Retinal pigment epithelial cell (primary cell): Measurements from ENCODE around the gene RBM19.

Source experiments
- DNase-seq: peaks from one replicate; pipeline ENCODE4 v3.0.0-alpha.2; 2010; ENCODE audit warnings: low read depth
- H3K4me3 ChIP-seq: 2 replicates; pipeline ENCODE4 v1.5.1; 2011; ENCODE audit warnings: mild to moderate bottlenecking, low read length, control low read depth, moderate library complexity
- TF ChIP-seq, protein P1 (sequence below): conservative IDR thresholded peaks from 2 replicates; pipeline ENCODE4 v1.5.1; 2011; ENCODE audit warnings: low read depth, low read length, control low read depth, inconsistent platforms

Gene RBM19

DNA sequence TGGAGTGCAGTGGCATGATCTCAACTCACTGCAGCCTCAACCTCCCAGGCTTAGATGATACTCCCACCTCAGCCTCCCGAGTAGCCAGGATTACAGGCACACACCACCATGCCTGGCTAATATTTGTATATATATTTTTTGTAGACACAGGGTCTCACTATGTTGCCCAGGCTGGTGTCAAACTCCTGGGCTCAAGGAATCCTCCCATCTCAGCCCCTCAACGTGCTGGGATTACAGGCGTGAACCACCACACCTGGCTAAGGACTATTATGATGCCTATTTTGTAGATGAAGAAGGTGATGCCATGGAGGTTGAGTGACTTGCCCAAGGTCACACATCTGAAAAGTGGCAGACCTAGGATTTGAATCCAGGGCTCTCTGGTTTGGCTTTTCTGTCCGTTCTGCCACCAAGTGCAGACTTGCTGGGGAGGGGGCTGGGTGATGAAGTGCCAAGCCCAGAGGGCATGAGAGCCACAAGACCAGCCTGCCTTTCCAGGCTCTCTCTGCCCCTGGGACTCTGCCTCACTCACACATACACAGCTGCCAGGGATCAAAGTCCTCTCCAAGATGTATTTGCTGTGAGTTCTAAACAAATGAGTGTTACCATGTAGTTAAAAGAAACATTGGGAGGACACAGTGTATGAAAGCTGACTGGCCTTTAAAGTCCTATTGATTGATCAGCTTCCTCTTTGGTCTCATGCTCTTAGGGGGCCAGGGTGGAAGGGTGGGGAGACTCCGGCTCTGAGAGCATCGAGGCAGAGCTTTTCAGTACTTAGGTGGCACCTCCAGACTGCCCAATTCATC, 21.3 kb upstream of the RBM19 start:
- no peak overlapping the region for H3K4me3 ChIP-seq
- no peak for DNase-seq
- TF ChIP-seq, protein P1, sequence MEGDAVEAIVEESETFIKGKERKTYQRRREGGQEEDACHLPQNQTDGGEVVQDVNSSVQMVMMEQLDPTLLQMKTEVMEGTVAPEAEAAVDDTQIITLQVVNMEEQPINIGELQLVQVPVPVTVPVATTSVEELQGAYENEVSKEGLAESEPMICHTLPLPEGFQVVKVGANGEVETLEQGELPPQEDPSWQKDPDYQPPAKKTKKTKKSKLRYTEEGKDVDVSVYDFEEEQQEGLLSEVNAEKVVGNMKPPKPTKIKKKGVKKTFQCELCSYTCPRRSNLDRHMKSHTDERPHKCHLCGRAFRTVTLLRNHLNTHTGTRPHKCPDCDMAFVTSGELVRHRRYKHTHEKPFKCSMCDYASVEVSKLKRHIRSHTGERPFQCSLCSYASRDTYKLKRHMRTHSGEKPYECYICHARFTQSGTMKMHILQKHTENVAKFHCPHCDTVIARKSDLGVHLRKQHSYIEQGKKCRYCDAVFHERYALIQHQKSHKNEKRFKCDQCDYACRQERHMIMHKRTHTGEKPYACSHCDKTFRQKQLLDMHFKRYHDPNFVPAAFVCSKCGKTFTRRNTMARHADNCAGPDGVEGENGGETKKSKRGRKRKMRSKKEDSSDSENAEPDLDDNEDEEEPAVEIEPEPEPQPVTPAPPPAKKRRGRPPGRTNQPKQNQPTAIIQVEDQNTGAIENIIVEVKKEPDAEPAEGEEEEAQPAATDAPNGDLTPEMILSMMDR = no peak

DNA sequence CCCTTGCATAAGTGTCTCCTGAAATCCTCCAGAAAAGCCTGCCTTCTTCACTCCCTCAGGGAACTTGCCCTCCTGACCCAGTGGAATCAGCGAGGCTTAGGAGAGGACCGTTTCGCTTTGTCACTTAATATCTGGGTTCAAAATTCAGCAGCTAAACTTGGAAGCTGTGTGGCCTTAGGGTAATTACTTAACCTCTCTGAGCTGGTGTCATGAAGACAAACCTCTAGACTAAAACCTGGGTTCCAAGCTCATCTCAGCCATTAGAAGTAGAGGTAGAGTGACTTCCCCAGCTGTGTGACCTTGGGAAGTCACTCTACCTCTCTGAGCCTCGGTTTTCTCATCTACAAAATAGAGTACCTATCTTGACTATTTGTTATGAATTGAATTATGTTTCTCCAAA, 18.3 kb upstream of the RBM19 start:
- no peak overlapping the region for H3K4me3 ChIP-seq
- TF ChIP-seq, protein P1 = no peak
- no peak for DNase-seq

DNA sequence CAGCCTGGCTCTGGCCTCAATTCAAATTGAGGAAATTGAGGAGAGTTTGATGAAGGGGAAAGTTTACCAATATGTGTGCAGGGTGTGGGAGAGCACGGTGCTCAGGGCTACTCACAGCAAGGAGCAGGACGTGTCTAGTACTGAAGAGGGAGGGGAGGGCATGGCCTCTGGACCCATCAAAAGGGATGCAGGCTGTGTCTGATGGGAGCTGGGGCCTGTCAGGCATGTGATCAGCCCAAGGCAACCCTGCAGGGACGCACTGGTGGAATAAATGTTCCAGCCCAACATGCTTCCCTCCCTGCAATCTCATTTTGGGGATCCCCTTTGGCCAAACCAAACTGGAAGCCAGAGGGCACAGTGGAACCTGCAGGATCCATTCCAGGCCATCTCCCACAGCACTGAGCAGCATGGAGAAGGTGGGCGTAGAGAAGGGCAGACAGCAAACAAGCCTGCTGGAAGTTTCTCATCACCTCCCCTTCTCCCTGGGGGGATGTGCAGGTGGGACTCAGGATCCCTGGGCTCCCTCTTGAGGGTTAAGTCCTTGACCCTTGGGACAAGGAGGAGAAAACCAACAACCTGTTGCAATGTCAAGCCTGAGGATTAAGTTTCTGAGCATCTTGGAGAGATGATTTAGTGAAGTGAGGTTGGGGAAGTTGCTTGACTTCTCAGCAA, 17.8 kb upstream of the RBM19 start:
- DNase-seq = no peak
- TF ChIP-seq, protein P1 = no peak
- H3K4me3 ChIP-seq = no peak overlapping the region

DNA sequence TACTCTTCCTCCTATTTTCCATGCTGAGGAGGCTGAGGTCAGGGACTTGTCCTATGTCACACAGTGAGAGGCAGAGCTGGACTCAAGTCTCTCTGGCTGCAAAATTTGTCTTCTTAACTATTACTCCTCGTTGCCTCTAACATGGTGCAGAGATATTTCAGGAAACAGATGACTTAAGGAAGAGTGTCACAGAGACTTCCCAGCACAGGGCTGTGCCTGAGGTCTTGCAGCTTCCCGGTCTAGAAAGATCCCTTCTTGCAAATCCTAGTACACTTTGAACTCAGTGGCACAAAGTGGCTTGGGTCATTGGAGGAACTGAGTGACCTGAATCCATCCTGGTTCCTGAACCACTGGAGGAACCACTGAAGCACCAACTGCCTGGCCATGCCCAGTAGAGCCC, 17.1 kb upstream of the RBM19 start:
- no peak overlapping the region for H3K4me3 ChIP-seq
- DNase-seq = no peak
- TF ChIP-seq, protein P1 = no peak

DNA sequence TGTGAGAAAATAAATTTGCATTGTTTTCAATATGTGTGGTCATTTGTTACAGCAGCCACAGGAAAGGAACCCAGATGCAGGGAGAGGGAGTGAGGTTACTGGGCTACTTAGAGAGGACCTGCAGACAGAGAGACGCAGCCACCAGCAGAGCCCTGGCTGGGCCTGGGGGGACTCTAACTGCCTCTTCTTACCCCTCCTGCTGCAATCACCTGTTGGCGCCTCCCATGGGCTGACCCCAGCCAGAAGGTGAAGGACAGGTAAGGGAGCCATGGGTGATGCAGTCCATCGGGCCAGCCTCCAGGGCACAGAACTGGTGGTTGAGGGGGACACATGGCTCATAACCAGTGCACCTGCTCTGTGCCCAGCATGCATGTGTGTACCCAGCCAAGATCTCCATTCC, 15.8 kb upstream of the RBM19 start:
- TF ChIP-seq, protein P1 = no peak
- no peak for DNase-seq
- no peak overlapping the region for H3K4me3 ChIP-seq

DNA sequence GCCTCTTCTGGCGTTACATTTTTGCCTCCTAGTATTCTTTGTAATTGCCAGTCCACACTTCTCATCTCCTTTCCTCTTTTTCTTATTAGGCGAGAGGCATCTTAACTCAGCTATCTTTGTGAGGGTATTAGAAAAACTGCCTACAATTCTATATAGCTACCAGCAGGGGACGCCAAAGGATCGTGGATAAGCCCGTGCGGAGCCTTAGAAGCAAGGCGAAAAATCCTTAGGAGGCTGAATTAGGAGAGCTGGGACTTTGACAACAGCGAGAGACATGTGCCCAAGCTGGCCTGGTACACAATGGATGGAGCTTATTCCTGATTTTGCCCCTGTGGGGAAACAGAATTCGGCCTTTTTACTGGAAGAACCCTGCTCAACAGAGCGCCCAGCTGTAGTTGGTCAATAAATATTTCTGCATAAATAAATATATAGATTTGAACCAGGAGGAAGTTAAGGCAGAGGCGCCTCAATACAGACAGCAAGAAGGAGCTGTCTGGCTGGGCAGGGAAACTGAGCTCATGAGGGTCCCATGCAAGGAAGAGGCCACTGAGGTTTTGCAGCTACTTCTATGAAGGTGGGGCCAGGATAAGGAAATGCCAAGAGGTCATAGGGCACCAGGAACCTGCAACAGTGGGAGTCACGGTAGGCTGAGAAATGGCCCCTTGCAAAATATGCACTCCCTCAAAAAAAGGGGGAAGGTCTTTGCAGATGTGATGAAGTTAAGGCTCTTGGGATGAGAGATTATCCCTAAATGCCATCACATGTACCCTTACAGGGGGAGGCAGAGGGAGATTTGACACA, 14.6 kb upstream of the RBM19 start:
- TF ChIP-seq, protein P1 = peak; percentile 96
- DNase-seq = peak; percentile 13
- H3K4me3 ChIP-seq = no peak overlapping the region
